GM18519 (cell line): Measurements from ENCODE around the gene KCNK17.

Experiments
- ATAC-seq: cut with Tn5 transposase; IDR thresholded peaks from one replicate; pipeline ENCODE4 v1.9.1; 2021; ENCODE audit warnings: mild to moderate bottlenecking, moderate library complexity; ENCODE audit not compliant: unreplicated experiment, low FRiP score

Gene KCNK17

GRCh38 chr6:39314273-39314795 lies at the start of gene KCNK17:
Gene KCNK17 (minus strand): TSS chr6:39314419. CDS start chr6:39314320, 99 bp downstream.
- no peak for ATAC-seq

- ATAC-seq, result no peak
Measured at GRCh38 chr6:39363280-39363679, 49.1 kb upstream of the KCNK17 start.

GRCh38 chr6:39362487-39362865 lies 48.3 kb upstream of the KCNK17 start:
- ATAC-seq, result no peak

- no peak for ATAC-seq
Measured at GRCh38 chr6:39361657-39362486, 47.7 kb upstream of the KCNK17 start.

- ATAC-seq, result no peak
Measured at GRCh38 chr6:39360378-39360777, 46.2 kb upstream of the KCNK17 start.

- ATAC-seq, result no peak
Measured at GRCh38 chr6:39357998-39358686, 43.9 kb upstream of the KCNK17 start.

- ATAC-seq, result no peak
Measured at GRCh38 chr6:39353698-39354315, 39.6 kb upstream of the KCNK17 start.

GRCh38 chr6:39350723-39351505 lies 36.7 kb upstream of the KCNK17 start:
- ATAC-seq, result no peak

GRCh38 chr6:39348740-39349139 lies 34.5 kb upstream of the KCNK17 start:
- no peak for ATAC-seq

GRCh38 chr6:39347906-39348585 lies 33.8 kb upstream of the KCNK17 start:
- no peak for ATAC-seq

GRCh38 chr6:39347206-39347605 lies 33.0 kb upstream of the KCNK17 start:
- ATAC-seq, result no peak

GRCh38 chr6:39344821-39345280 lies 30.6 kb upstream of the KCNK17 start:
- no peak for ATAC-seq

GRCh38 chr6:39343396-39343870 lies 29.2 kb upstream of the KCNK17 start:
- no peak for ATAC-seq

- ATAC-seq, result no peak
Measured at GRCh38 chr6:39342692-39343395, 28.6 kb upstream of the KCNK17 start.

GRCh38 chr6:39341937-39342336 lies 27.7 kb upstream of the KCNK17 start:
- ATAC-seq, result no peak

- no peak for ATAC-seq
Measured at GRCh38 chr6:39341352-39341751, 27.1 kb upstream of the KCNK17 start.

GRCh38 chr6:39339868-39340550 lies 25.8 kb upstream of the KCNK17 start:
- no peak for ATAC-seq

- ATAC-seq, result no peak
Measured at GRCh38 chr6:39339096-39339867, 25.1 kb upstream of the KCNK17 start.
